Prostate gland (tissue), 2 donors: Measurements from ENCODE around the gene MRPS23. TPM values are rescaled to one million over a fixed set of nuclear protein-coding genes. Genes with fewer than 3 reads are reported as not detected.
A peak's percentile ranks its signal among the peaks of the same experiment; 100 is the strongest.

ENCODE experiments used
- DNase-seq: peaks from one replicate; pipeline ENCODE4 v3.0.0-alpha.2; 2019; ENCODE audit warnings: low spot score
- H3K27ac ChIP-seq, 2 donors: fragments of 200-600 bp; sonication (generic); 2 replicates each; pipeline ENCODE4 v1.5.1; 2017 to 2019
- H3K27me3 ChIP-seq: fragments of 200-600 bp; sonication (generic); replicated peaks from 2 replicates; pipeline ENCODE4 v1.5.1; 2019; ENCODE audit not compliant: insufficient read depth
- H3K36me3 ChIP-seq, 2 donors: fragments of 200-600 bp; sonication (generic); 1 replicate in 1 of 2; 2 replicates in 1 of 2; pipeline versions ENCODE4 v1.5.1 to v1.8.1; 2017 to 2019
- H3K4me1 ChIP-seq: fragments of 200-600 bp; sonication (generic); replicated peaks from 2 replicates; pipeline ENCODE4 v1.5.1; 2019
- H3K4me3 ChIP-seq, 2 donors: fragments of 200-600 bp; sonication (generic); 2 replicates each; pipeline ENCODE4 v1.5.1; 2017 to 2019
- H3K9me3 ChIP-seq: fragments of 200-600 bp; sonication (generic); 2 replicates; pipeline ENCODE4 v1.5.1; 2017
- CTCF ChIP-seq, 4 experiments: fragments of 200-600 bp in 2 of 4; fragments of 450-650 bp in 2 of 4; sonication (generic) in 2 of 4; IDR thresholded peaks; 1 replicate in 3 of 4; 2 replicates in 1 of 4; pipeline ENCODE4 v1.5.1; 2016 to 2019; ENCODE audit warnings: antibody characterized with exemption in 4 of 4, mild to moderate bottlenecking in 2 of 4, moderate library complexity in 2 of 4
- POLR2A ChIP-seq: fragments of 450-650 bp; IDR thresholded peaks from one replicate; pipeline ENCODE4 v1.6.1; 2016; ENCODE audit warnings: antibody characterized with exemption, mild to moderate bottlenecking
- POLR2AphosphoS5 ChIP-seq: sonication (generic); formaldehyde crosslinking; IDR thresholded peaks from one replicate; pipeline ENCODE4 v1.6.1; 2017; ENCODE audit warnings: antibody characterized with exemption
- WGBS: methylation state at CpG from one replicate; pipeline ENCODE4 v1.1.5; 2018; 5-methylcytosine and 5-hydroxymethylcytosine counted together
- intact Hi-C: fragments of 100-400 bp; cut with DNase I; formaldehyde crosslinking; loops from one replicate; pipeline ENCODE4 v1.14.2; 2022
- total RNA-seq, 2 donors: library from RNA; depleted of rRNA; stranded (reverse); fragments of >200 nt; gene quantifications; one replicate each; pipeline ENCODE4 v1.1.0, GENCODE V29; 2016

The MRPS23 gene
- total RNA-seq, 2 donors from 2014 or later = 29.0 to 43.1 TPM

- H3K4me1 ChIP-seq = peaks cover 15% of the 10 kb centered on the region
- under 1% methylated on average over 34 of the region's 34 CpGs for WGBS
- H3K36me3 ChIP-seq = no peaks in the 10 kb centered on the region
- H3K27ac ChIP-seq = peak overlapping the region; percentile 80 to 91
- TF ChIP-seq POLR2AphosphoS5 = peak; percentile 69
- no peak for TF ChIP-seq POLR2A
- peak in 2 of 4 experiments; percentile 8 to 11 for TF ChIP-seq CTCF (IDR thresholded peaks at IDR 0.05)
- H3K4me3 ChIP-seq = peak overlapping the region; percentile 33 to 46
- intact Hi-C loops = no loop called here
- H3K9me3 ChIP-seq = no peaks in the 10 kb centered on the region
- peak; percentile 76 for DNase-seq
- no peaks in the 10 kb centered on the region for H3K27me3 ChIP-seq
These were observed 11.4 kb upstream of the MRPS23 start for GRCh38 chr17:57861000-57861789.

- intact Hi-C loops = no loop called here
- peak overlapping the region in 1 of 2 donors; percentile 46 for H3K4me3 ChIP-seq
- peaks cover 15% of the 10 kb centered on the region for H3K4me1 ChIP-seq
- no peaks in the 10 kb centered on the region for H3K9me3 ChIP-seq
- no peaks in the 10 kb centered on the region for H3K36me3 ChIP-seq
- no peak for DNase-seq
- peak overlapping the region; percentile 80 to 91 for H3K27ac ChIP-seq
- 50% methylated on average over 6 of the region's 6 CpGs for WGBS
- H3K27me3 ChIP-seq = no peaks in the 10 kb centered on the region
- TF ChIP-seq CTCF (IDR thresholded peaks at IDR 0.05) (no peak), POLR2A (no peak), POLR2AphosphoS5 (no peak)
These were observed 10.7 kb upstream of the MRPS23 start for GRCh38 chr17:57860414-57860999.

GRCh38 chr17:57859601-57860413, 10.0 kb upstream of the MRPS23 start:
- 37% methylated on average over 13 of the region's 13 CpGs for WGBS
- Histone ChIP-seq H3K4me3 (no peak overlapping the region), H3K4me1 (peaks cover 15% of the 10 kb centered on the region), H3K9me3 (no peaks in the 10 kb centered on the region), H3K27me3 (no peaks in the 10 kb centered on the region), H3K36me3 (no peaks in the 10 kb centered on the region), H3K27ac (peak overlapping the region in 1 of 2 donors; percentile 91)
- TF ChIP-seq CTCF (IDR thresholded peaks at IDR 0.05) (no peak), POLR2AphosphoS5 (no peak), POLR2A (no peak)
- intact Hi-C loops = loop anchor here (2.0 to 10.0 kb wide), 3 partner anchors 135 to 252 kb away; partner anchors contain the start of gene DYNLL2
- no peak for DNase-seq

- no peak for DNase-seq
- no peaks in the 10 kb centered on the region for H3K9me3 ChIP-seq
- intact Hi-C loops = loop anchor here (2.0 to 10.0 kb wide), 3 partner anchors 136 to 253 kb away; partner anchors contain the start of gene DYNLL2
- WGBS = 76% methylated on average over 5 of the region's 5 CpGs
- no peaks in the 10 kb centered on the region for H3K36me3 ChIP-seq
- peaks cover 16% of the 10 kb centered on the region for H3K4me1 ChIP-seq
- no peak overlapping the region for H3K27ac ChIP-seq
- no peak overlapping the region for H3K4me3 ChIP-seq
- TF ChIP-seq POLR2A (no peak), CTCF (IDR thresholded peaks at IDR 0.05) (no peak), POLR2AphosphoS5 (no peak)
- H3K27me3 ChIP-seq = no peaks in the 10 kb centered on the region
These were observed 9.0 kb upstream of the MRPS23 start for GRCh38 chr17:57858838-57859237.
